Heart right ventricle (tissue), 16 donors: ENCODE data around the gene BCAR3. TPM values are rescaled to one million over a fixed set of nuclear protein-coding genes. Genes with fewer than 3 reads are reported as not detected.
A peak's percentile ranks its signal among the peaks of the same experiment; 100 is the strongest.

Source experiments
- ATAC-seq, 8 donors: fragments of 200-7000 bp; cut with Tn5 transposase; one replicate each; pipeline ENCODE4 v1.9.1; 2020; ENCODE audit warnings: mild to moderate bottlenecking in 8 of 8, moderate library complexity in 8 of 8, moderate number of reproducible peaks in 1 of 8
- DNase-seq, 2 donors: peaks; one replicate each; pipeline ENCODE4 v3.0.0-alpha.2; 2020
- H3K27ac ChIP-seq, 10 donors: fragments of 200-600 bp; sonication (generic) in 2 of 10; one replicate each; pipeline versions ENCODE4 v1.5.0 to v1.8.0; 2020 to 2022; ENCODE audit warnings: mild to moderate bottlenecking in 3 of 10
- H3K27me3 ChIP-seq, 7 donors: fragments of 200-600 bp; one replicate each; pipeline ENCODE4 v1.8.0; 2021 to 2022; ENCODE audit warnings: mild to moderate bottlenecking in 2 of 7
- H3K36me3 ChIP-seq, 9 donors: fragments of 200-600 bp; sonication (generic) in 1 of 9; one replicate each; pipeline versions ENCODE4 v1.5.0 to v1.8.0; 2020 to 2022; ENCODE audit warnings: mild to moderate bottlenecking in 2 of 9
- H3K4me1 ChIP-seq, 9 donors: fragments of 200-600 bp; sonication (generic) in 1 of 9; one replicate each; pipeline versions ENCODE4 v1.5.0 to v1.8.0; 2020 to 2022; ENCODE audit warnings: mild to moderate bottlenecking in 4 of 9
- H3K4me3 ChIP-seq, 10 donors: fragments of 200-600 bp; sonication (generic) in 2 of 10; one replicate each; pipeline versions ENCODE4 v1.5.0 to v1.8.0; 2020 to 2022; ENCODE audit warnings: mild to moderate bottlenecking in 7 of 10, moderate library complexity in 2 of 10
- H3K9me3 ChIP-seq, 11 donors: fragments of 200-600 bp in 10 of 11; sonication (generic) in 2 of 11; one replicate each; pipeline versions ENCODE4 v1.5.0 to v1.8.0; 2013 to 2022; ENCODE audit warnings: mild to moderate bottlenecking in 2 of 11, control low read depth in 1 of 11, moderate library complexity in 1 of 11
- WGBS, 2 donors: extraction: QIAGEN DNeasy Blood & Tissue Kit; methylation state at CpG; one replicate each; pipeline ENCODE4 v1.1.7; 2013; ENCODE audit warnings: inconsistent platforms in 1 of 2; 5-methylcytosine and 5-hydroxymethylcytosine counted together
- intact Hi-C, 10 donors: fragments of 100-400 bp; cut with DNase I; formaldehyde crosslinking; loops; one replicate each; pipeline versions ENCODE4 v1.11.1 to v1.14.2; 2022
- polyA plus RNA-seq, 2 donors: library from polyadenylated mRNA; stranded (reverse); fragments of 200-250 nt; gene quantifications; one replicate each; pipeline ENCODE4 v1.2.3, GENCODE V29; 2013
- total RNA-seq, 10 donors: library from RNA; stranded (reverse); fragmentation: NEBNext Ultra II Directional in 3 of 10; extraction: Animal tissue kit (Norgen Biotek cat#: 25700) in 3 of 10; gene quantifications; one replicate each; pipeline versions ENCODE4 v1.2.1 to v1.2.4, GENCODE V29; 2021 to 2023
- TF ChIP-seq, protein P1 (sequence below), 9 donors: fragments of 200-600 bp; sonication (generic) in 2 of 9; IDR thresholded peaks; one replicate each; pipeline versions ENCODE4 v1.5.0 to v1.8.0; 2021 to 2022; ENCODE audit warnings: antibody characterized with exemption in 9 of 9, mild to moderate bottlenecking in 5 of 9, moderate library complexity in 1 of 9
- donor health status: Arrhythmogenic right ventricular cardiomyopathy.
- donor health status: ischemic (EF 13 %, LVEDD 7.1; RV severe dilation, severe dysfunction).
- donor health status: healthy with polysubstance abuse.
- donor health status: DM: no; HTN: yes; CAD: no.
- donor health status: DM: no; HTN: no; CAD: no.
- donor health status: ischemic (EF 25% LVEDD 6.9; RV normal size, moderate dysfunction).
- donor health status: ischemic (EF 25% LVEDD 5.7; RV mildly dilated, moderate dysfunction).
- donor health status: healthy.
- donor health status: DM: yes; HTN: yes; CAD: no.
- donor health status: Ischemic cardiomyopathy.
- donor health status: ischemic (EF 35%, LVEDD 5.7; RV mildly dilated, moderate dysfunction).
- donor health status: nonischemic (EF 11% LVEDD 7.7; RV severe dilation, severe dysfunction).
- donor health status: DM: yes; HTN: yes; CAD: no.
- donor health status: PGD.
- donor health status: ischemic (EF 29% LVEDD 5.4; RV normal size, mild dysfunction).
- donor health status: nonischemic (EF 23%, LVEDD 6.1; RV moderate dilation, normal function).

The BCAR3 gene
- total and polyA plus RNA-seq, 12 donors = 6.6 to 36.0 (median 15.9) TPM

DNA sequence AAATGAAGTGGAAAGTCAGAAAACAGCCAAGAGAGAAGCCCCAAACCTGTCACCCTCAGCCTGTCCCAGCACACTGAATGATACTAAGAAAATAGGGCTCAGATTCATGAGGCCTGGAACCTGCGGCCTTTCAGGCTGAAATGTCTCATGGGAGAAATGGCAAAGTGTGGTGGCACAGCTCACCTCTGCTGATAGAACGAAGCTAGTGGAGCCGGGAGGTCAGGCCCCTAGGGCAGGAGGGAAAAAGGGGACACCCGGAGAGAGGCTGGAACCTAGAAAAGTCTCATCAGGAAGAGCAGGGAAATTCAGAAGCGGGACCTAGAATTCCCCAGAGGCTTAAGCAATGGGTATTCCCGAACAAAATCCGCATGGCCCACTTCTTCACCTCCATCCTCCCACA is 107.1 kb downstream of the BCAR3 start:
- Histone ChIP-seq H3K36me3 (peaks cover 0 to 93% (median 32%) of the 10 kb centered on the region in 9 donors), H3K9me3 (no peaks in the 10 kb centered on the region), H3K27me3 (no peaks in the 10 kb centered on the region), H3K4me3 (no peak overlapping the region), H3K4me1 (peaks cover 2 to 67% (median 39%) of the 10 kb centered on the region in 9 donors), H3K27ac (peak overlapping the region; percentile 43 to 77 (median 66))
- TF ChIP-seq, protein P1, sequence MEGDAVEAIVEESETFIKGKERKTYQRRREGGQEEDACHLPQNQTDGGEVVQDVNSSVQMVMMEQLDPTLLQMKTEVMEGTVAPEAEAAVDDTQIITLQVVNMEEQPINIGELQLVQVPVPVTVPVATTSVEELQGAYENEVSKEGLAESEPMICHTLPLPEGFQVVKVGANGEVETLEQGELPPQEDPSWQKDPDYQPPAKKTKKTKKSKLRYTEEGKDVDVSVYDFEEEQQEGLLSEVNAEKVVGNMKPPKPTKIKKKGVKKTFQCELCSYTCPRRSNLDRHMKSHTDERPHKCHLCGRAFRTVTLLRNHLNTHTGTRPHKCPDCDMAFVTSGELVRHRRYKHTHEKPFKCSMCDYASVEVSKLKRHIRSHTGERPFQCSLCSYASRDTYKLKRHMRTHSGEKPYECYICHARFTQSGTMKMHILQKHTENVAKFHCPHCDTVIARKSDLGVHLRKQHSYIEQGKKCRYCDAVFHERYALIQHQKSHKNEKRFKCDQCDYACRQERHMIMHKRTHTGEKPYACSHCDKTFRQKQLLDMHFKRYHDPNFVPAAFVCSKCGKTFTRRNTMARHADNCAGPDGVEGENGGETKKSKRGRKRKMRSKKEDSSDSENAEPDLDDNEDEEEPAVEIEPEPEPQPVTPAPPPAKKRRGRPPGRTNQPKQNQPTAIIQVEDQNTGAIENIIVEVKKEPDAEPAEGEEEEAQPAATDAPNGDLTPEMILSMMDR (IDR thresholded peaks at IDR 0.05) = no peak
- DNase-seq (no peak), ATAC-seq (no peak)
- WGBS, 2 donors = 73 to 88% methylated on average over 7 of the region's 7 CpGs
- intact Hi-C loops = loop anchor here in 1 of 10 donors (10.0 kb wide), 1 partner anchor 130 kb away; the partner anchor contains the start of gene FNBP1L

DNA sequence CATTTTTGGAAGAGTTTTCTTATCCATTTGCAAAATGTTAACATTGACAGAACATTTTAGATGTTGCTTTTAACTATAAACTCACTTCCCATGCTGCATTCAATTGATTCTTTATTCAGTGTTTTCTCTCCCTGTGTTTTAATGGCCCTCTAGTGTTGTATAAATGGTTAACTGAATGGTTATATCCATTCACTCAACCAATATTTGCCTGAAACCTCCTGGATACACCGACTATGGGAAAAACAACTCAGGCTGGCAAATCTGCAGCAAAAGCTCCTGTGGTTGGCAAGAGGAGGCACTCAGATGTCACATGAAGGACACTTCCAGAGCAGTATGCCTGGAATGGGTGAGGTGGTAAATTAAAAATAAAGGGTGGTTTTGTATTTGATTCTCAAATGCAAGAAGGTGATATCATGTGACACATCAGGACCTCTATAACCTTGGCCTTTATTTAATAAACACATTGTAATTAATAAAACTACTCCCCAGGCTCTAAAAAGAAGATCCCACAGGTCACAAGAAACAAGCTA is 107.6 kb downstream of the BCAR3 start:
- Histone ChIP-seq H3K4me3 (no peak overlapping the region), H3K27ac (peak overlapping the region; percentile 43 to 77 (median 66)), H3K27me3 (no peaks in the 10 kb centered on the region), H3K4me1 (peaks cover 0 to 62% (median 34%) of the 10 kb centered on the region in 9 donors), H3K9me3 (no peaks in the 10 kb centered on the region), H3K36me3 (peaks cover 0 to 93% (median 37%) of the 10 kb centered on the region in 9 donors)
- ATAC-seq = peak in 4 of 8 donors; percentile 9 to 46 (median 37)
- intact Hi-C loops = loop anchor here in 1 of 10 donors (10.0 kb wide), 1 partner anchor 129 kb away; the partner anchor contains the start of gene FNBP1L
- no peak for DNase-seq
- WGBS, 2 donors = 35 to 43% methylated on average over 1 of the region's 1 CpG
- TF ChIP-seq, protein P1 (IDR thresholded peaks at IDR 0.05) = no peak

DNA sequence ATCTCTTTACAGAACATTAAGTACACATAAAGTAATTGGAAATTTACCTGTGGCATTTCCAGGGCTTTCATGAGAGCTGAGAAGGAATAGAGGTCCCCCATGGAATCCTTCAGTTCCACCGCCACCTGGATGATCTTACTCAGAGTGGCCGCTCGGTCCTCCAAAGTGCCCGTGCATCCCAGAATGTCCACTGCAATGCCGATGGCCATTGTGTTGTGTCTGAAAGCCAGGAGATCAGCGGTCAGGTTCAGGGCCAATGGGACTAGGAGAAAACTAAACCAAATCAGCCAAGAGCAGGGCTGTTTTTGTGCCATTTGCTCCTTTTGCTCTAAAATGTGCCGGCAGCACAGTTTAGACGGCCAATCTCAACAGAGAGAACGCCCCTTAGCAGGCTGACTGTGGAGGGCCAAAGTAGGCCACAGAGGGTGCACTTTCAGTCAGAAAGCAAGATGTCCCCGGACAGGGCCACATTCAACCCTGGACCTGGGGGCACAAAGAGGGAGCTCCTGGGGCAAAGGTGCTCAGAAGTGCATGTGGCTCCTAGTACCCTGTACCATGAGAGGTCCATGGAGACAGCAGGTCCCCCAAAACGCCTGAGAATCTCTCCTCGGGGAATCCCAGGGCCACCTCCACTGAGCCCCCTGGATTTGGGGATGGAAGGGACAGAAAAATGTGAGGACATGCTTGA is 109.9 kb downstream of the BCAR3 start:
- Histone ChIP-seq H3K27ac (peak overlapping the region in 2 of 10 donors; percentile 14 to 17), H3K4me1 (peaks cover under 1 to 57% (median 31%) of the 10 kb centered on the region in 9 donors), H3K36me3 (peaks cover 0 to 99% (median 42%) of the 10 kb centered on the region in 9 donors), H3K4me3 (no peak overlapping the region), H3K9me3 (no peaks in the 10 kb centered on the region), H3K27me3 (no peaks in the 10 kb centered on the region)
- DNase-seq = no peak
- intact Hi-C loops = loop anchor here in 1 of 10 donors (10.0 kb wide), 1 partner anchor 127 kb away; the partner anchor contains the start of gene FNBP1L
- TF ChIP-seq, protein P1 (IDR thresholded peaks at IDR 0.05) = no peak
- 94 to 97% methylated on average over 12 of the region's 12 CpGs for WGBS, 2 donors
- ATAC-seq = no peak

DNA sequence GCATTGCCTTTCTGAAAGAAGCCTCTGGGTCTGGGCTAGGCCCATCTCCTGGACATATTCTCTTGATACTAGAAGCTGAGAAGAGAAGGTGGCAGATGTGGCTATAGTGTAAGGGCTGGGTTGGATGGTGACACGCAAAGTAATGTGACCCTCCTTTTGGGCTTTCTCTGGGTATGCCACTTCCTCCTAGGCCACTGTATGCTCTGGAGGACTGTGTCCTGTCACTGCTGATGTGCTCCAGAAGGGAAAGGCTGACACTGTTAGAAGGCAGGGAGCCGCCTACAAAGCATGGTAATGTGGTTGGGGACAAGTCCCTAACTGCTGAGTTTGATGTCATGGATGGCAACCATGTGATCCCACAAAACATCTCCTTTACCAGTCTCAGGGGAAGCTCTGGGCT is 112.1 kb downstream of the BCAR3 start:
- DNase-seq (no peak), ATAC-seq (no peak)
- Histone ChIP-seq H3K27me3 (no peaks in the 10 kb centered on the region), H3K4me3 (no peak overlapping the region), H3K9me3 (no peaks in the 10 kb centered on the region), H3K4me1 (peaks cover 9 to 52% (median 33%) of the 10 kb centered on the region in 9 donors), H3K36me3 (peaks cover 0 to 99% (median 46%) of the 10 kb centered on the region in 9 donors), H3K27ac (peak overlapping the region in 1 of 10 donors; percentile 12)
- intact Hi-C loops = loop anchor here in 3 of 10 donors (10.0 kb wide), 3 partner anchors 45 to 135 kb away; no protein-coding TSS in a partner anchor
- WGBS, 2 donors = 89 to 93% methylated on average over 2 of the region's 2 CpGs
- TF ChIP-seq, protein P1 (IDR thresholded peaks at IDR 0.05) = no peak
